Hematopoietic multipotent progenitor cell treated with erythropoietin and hydrocortisone succinate and interleukin-3 and kit ligand, for 17 days (in vitro differentiated cells): ENCODE results near the gene ANXA1.
"Not testable (repeated sequence)": the region's sequence is repeated elsewhere in the genome, so short reads cannot be mapped to it uniquely, and the experiment has no call there.

ENCODE experiments used
- DNase-seq: peaks from one replicate; pipeline ENCODE4 v3.0.0-alpha.2; 2015; ENCODE audit warnings: low spot score

ANXA1 gene

DNA sequence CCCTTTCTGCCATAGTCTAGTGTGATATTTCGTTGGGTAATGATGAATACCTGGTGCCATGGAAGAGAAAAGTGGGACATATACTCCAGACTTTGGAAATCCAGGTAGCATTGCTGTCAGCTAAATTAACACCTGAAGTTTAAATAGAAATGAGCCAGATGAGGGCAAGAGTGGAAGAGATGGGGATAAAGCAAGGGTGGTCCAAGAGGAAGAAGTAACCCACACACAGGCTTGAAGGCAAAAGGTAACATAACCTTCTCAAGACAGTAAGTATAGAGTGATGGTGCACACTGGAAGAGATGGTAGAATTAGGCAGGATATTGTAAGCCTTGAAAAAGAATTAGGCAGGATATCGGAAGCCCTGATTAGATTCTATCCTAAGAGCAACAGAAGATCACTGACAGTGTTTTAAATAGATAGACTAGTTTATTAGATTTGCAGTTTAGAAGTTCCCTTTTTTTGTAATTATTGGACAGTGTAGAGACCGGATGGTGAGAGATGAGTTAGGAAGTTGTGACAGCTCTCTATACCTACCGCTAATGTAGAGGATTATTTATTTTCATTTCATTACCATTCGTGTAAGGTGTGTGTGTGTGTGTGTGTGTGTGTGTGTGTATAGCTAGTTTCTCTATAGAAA is 16.8 kb downstream of the ANXA1 start:
- DNase-seq: no peak

DNA sequence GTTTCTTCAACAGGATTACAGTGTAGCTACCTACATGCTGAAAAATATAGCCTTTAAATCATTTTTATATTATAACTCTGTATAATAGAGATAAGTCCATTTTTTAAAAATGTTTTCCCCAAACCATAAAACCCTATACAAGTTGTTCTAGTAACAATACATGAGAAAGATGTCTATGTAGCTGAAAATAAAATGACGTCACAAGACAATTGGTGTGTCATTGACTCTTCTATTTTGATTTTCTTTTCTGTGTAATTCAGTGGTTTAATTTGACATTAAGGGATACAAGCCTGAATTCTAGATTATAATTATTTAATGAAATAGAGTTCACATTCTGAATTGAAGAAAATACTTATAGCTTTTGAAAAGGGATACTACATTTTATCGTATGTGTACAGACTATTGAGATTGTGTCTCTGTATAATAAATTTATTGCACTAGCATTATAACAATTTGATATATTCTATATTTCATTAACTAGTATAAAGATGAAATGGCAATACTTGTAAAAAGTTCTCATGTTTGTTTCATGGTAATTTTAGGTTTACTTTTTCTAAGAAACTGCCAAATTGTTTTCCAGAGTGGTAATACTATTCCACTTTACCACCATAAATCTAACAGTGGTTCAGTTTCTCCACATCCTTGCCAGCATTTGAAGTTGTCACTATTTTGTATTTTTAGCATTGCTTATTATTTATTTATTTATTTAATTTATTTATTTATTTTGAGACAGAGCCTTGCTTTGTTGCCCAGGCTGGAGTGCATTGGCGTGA is 18.7 kb downstream of the ANXA1 start:
- no peak for DNase-seq

DNA sequence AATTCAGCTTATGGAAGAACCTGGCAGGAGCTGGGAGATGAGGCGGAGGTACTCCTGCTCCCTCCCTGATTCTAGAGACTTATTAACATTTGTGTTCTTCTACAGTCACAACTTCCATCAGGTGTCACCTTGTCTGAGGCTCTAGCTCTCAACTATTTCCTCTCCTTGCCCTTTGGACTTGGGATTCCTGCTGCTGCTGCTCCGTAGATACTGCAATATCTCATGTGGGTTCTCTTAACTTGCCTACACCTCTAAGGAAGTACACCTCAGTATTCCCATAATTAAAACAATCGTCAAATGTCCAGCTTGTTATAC is 21.2 kb downstream of the ANXA1 start:
- no peak for DNase-seq

DNA sequence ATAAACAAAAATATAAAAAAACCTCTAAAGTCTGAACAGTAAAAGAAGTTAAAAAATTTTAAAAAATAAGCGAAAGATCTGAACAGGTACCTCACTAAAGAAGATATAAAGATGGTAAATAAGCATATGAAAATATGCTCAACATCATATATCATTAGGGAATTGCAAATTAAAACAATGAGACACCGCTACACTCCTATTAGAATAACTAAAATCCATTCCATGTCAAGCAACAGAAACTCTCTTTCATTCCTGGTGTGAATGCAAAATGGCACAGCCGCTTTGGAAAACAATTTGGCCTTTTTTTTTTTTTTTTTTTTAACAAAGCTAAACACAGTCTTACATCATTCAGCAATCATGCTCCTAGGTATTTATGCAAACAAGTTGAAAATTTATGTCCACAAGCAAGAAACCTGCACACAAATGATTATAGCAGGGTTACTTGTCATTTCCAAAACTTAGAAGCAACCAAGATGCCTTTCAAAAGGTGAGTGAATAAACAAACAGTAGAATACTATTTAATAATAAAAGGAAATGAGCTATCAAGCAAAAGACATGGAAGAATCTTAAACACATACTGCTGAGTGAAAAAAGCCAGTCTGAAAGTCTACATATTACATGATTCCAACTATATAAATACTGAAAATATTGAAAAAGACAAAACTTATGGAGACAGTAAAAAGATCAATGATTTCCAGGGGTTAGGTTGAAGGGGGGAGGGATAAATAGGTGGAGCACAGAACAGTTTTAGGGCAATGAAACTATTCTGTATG is 22.1 kb downstream of the ANXA1 start:
- DNase-seq: no peak

DNA sequence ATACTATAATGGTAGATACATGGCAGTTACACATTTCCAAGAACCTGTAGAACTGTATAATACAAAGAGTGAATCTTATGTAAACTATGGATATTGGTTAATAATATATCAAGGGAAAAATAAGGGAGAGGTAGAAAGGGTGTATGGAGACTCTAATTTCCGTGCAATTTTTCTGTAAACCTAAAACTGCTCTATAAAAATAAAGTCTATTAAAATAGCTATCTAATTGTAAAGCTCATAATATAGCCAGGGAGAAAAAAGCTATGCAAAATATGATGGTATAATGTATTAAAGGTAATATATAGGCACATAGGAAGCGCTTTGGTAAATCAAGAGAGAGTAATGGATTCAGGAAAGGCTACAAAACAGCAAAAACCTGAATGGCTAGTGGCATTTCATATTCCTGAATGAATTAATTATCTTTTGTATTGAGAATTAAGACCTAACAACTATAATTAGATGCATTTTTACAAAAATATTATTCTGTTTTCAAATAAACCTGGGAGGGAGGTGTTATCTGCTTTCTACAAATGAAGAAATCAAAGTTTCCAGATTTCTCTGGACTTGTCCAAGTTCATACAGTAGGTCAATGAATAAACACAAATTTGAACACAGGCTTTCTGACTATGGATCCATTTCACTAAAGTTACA is 22.8 kb downstream of the ANXA1 start:
- no peak for DNase-seq

- DNase-seq: no peak
Measured at GRCh38 chr9:73176450-73176875, 24.8 kb downstream of the ANXA1 start.

DNA sequence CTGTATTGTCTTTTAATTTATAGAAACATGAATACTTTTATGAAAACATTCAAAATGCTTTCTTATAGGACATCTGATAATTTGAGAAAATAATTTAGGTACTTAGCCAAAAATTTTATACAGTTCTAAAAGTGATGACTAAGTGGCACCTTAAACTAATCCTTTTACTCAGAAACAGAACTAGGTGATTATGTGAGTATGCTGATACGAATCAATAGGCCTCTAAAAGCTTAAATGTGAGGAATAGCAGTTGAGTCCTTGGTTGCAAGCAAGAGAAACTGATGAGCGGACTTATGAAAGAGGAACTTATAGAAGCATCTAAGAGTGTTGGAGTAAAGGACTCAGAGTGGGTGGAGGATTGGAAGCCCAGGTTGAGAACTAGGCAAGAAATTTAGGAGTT is 26.4 kb downstream of the ANXA1 start:
- DNase-seq: no peak

GRCh38 chr9:73179589-73179988 is 27.9 kb downstream of the ANXA1 start:
- no peak for DNase-seq

- DNase-seq: no peak
Measured at GRCh38 chr9:73180403-73180802, 28.7 kb downstream of the ANXA1 start.

DNA sequence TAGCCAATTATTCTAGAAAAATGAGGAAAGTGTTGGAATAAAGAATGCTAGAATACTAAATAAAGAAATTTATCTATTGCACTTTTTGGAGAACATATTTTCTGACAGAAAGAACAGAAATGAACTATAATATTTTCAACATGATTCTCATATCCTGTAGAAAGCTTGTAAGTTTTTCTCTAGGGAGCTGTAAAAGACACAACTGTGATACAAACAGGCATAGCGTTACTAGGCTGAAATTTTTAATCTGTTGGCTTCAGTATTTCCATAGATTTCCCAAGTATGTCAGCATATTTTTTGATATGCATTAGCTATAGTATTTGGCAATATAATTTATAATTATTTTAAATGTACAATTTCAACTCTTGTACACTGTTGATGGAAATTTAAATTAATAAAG is 31.3 kb downstream of the ANXA1 start:
- DNase-seq: no peak

- DNase-seq: no peak
Measured at GRCh38 chr9:73183428-73183827, 31.8 kb downstream of the ANXA1 start.

- peak; percentile 51 for DNase-seq
Measured at GRCh38 chr9:73183917-73184861, 32.5 kb downstream of the ANXA1 start.

- DNase-seq: not testable (repeated sequence)
Measured at GRCh38 chr9:73191109-73191508, 39.4 kb downstream of the ANXA1 start.

GRCh38 chr9:73194284-73194683 is 42.6 kb downstream of the ANXA1 start:
- DNase-seq: no peak

DNA sequence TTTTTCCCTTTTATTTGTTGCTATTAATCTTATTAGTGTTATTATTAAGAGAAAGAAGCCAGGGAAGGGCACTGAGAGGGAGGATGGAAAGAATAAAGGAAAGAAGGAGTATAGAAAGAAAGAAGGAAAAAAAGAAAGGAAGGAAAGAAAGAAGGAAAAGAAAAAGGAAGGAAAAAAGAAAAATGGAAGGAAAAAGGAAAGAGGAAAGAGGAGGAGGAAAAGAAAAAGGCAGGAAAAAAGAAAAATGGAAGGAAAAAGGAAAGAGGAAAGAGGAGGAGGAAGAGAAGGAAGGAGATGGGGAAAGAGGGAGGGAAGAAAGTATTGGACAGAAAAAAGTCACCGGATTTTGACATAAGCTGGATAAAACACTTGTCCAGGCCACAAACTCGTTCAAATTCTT is 47.8 kb downstream of the ANXA1 start:
- DNase-seq: no peak

- DNase-seq: no peak
Measured at GRCh38 chr9:73199886-73200285, 48.2 kb downstream of the ANXA1 start.

- no peak for DNase-seq
Measured at GRCh38 chr9:73200694-73201452, 49.2 kb downstream of the ANXA1 start.

DNA sequence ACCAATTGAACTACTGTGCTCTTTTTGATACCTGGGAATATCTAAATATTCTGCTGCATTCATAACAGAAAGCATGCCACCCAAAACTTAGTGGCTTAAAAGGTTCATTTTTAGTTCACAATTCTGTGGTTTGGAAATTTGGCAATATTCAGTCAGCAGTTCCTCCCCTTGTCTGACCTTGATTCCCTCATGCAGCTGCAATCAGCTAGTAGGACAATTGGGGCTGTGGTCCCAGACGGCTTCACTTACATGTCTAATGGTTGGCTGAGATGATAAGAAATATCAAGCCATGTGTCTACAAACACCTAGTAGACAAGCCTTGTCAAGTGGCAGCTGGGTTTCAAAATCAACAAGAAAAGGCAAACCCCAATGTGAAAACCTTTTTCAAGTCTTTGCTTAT is 51.3 kb downstream of the ANXA1 start:
- DNase-seq: no peak

- DNase-seq: no peak
Measured at GRCh38 chr9:73204936-73205335, 53.3 kb downstream of the ANXA1 start.

DNA sequence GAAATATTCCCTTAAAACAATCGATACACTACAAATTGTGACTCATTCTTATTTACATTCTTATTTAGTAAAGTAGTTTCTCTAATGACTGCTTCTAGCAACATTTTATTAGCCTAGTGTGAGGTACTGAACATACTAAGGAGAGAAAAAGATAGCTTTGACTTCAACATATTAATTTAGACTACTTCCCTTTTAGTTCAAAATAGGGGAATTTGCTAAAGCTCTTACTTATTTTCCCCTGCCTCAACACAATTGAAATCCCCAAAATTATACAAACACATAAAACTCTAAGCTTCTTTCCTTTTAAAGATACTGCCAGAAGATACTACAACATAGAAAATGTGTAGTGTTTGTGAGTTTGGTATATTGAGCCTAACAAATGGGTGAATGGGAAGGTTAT is 55.2 kb downstream of the ANXA1 start:
- no peak for DNase-seq
